Heart right ventricle (tissue), 16 donors: ENCODE data around the gene ILF3. TPM values are rescaled to one million over a fixed set of nuclear protein-coding genes. Genes with fewer than 3 reads are reported as not detected.

Source experiments
- ATAC-seq, 8 donors: fragments of 200-7000 bp; cut with Tn5 transposase; one replicate each; pipeline ENCODE4 v1.9.1; 2020; ENCODE audit warnings: mild to moderate bottlenecking in 8 of 8, moderate library complexity in 8 of 8, moderate number of reproducible peaks in 1 of 8
- DNase-seq, 2 donors: peaks; one replicate each; pipeline ENCODE4 v3.0.0-alpha.2; 2020
- H3K27ac ChIP-seq, 10 donors: fragments of 200-600 bp; sonication (generic) in 2 of 10; one replicate each; pipeline versions ENCODE4 v1.5.0 to v1.8.0; 2020 to 2022; ENCODE audit warnings: mild to moderate bottlenecking in 3 of 10
- H3K27me3 ChIP-seq, 7 donors: fragments of 200-600 bp; one replicate each; pipeline ENCODE4 v1.8.0; 2021 to 2022; ENCODE audit warnings: mild to moderate bottlenecking in 2 of 7
- H3K36me3 ChIP-seq, 9 donors: fragments of 200-600 bp; sonication (generic) in 1 of 9; one replicate each; pipeline versions ENCODE4 v1.5.0 to v1.8.0; 2020 to 2022; ENCODE audit warnings: mild to moderate bottlenecking in 2 of 9
- H3K4me1 ChIP-seq, 9 donors: fragments of 200-600 bp; sonication (generic) in 1 of 9; one replicate each; pipeline versions ENCODE4 v1.5.0 to v1.8.0; 2020 to 2022; ENCODE audit warnings: mild to moderate bottlenecking in 4 of 9
- H3K4me3 ChIP-seq, 10 donors: fragments of 200-600 bp; sonication (generic) in 2 of 10; one replicate each; pipeline versions ENCODE4 v1.5.0 to v1.8.0; 2020 to 2022; ENCODE audit warnings: mild to moderate bottlenecking in 7 of 10, moderate library complexity in 2 of 10
- H3K9me3 ChIP-seq, 11 donors: fragments of 200-600 bp in 10 of 11; sonication (generic) in 2 of 11; one replicate each; pipeline versions ENCODE4 v1.5.0 to v1.8.0; 2013 to 2022; ENCODE audit warnings: mild to moderate bottlenecking in 2 of 11, control low read depth in 1 of 11, moderate library complexity in 1 of 11
- WGBS, 2 donors: extraction: QIAGEN DNeasy Blood & Tissue Kit; methylation state at CpG; one replicate each; pipeline ENCODE4 v1.1.7; 2013; ENCODE audit warnings: inconsistent platforms in 1 of 2; 5-methylcytosine and 5-hydroxymethylcytosine counted together
- intact Hi-C, 10 donors: fragments of 100-400 bp; cut with DNase I; formaldehyde crosslinking; loops; one replicate each; pipeline versions ENCODE4 v1.11.1 to v1.14.2; 2022
- polyA plus RNA-seq, 2 donors: library from polyadenylated mRNA; stranded (reverse); fragments of 200-250 nt; gene quantifications; one replicate each; pipeline ENCODE4 v1.2.3, GENCODE V29; 2013
- total RNA-seq, 10 donors: library from RNA; stranded (reverse); fragmentation: NEBNext Ultra II Directional in 3 of 10; extraction: Animal tissue kit (Norgen Biotek cat#: 25700) in 3 of 10; gene quantifications; one replicate each; pipeline versions ENCODE4 v1.2.1 to v1.2.4, GENCODE V29; 2021 to 2023
- TF ChIP-seq, protein P1 (sequence below), 9 donors: fragments of 200-600 bp; sonication (generic) in 2 of 9; IDR thresholded peaks; one replicate each; pipeline versions ENCODE4 v1.5.0 to v1.8.0; 2021 to 2022; ENCODE audit warnings: antibody characterized with exemption in 9 of 9, mild to moderate bottlenecking in 5 of 9, moderate library complexity in 1 of 9
- donor health status: Arrhythmogenic right ventricular cardiomyopathy.
- donor health status: ischemic (EF 13 %, LVEDD 7.1; RV severe dilation, severe dysfunction).
- donor health status: healthy with polysubstance abuse.
- donor health status: DM: no; HTN: yes; CAD: no.
- donor health status: DM: no; HTN: no; CAD: no.
- donor health status: ischemic (EF 25% LVEDD 6.9; RV normal size, moderate dysfunction).
- donor health status: ischemic (EF 25% LVEDD 5.7; RV mildly dilated, moderate dysfunction).
- donor health status: healthy.
- donor health status: DM: yes; HTN: yes; CAD: no.
- donor health status: Ischemic cardiomyopathy.
- donor health status: ischemic (EF 35%, LVEDD 5.7; RV mildly dilated, moderate dysfunction).
- donor health status: nonischemic (EF 11% LVEDD 7.7; RV severe dilation, severe dysfunction).
- donor health status: DM: yes; HTN: yes; CAD: no.
- donor health status: PGD.
- donor health status: ischemic (EF 29% LVEDD 5.4; RV normal size, mild dysfunction).
- donor health status: nonischemic (EF 23%, LVEDD 6.1; RV moderate dilation, normal function).

Gene ILF3
- total and polyA plus RNA-seq, 12 donors = 68.1 to 129 (median 109) TPM

DNA sequence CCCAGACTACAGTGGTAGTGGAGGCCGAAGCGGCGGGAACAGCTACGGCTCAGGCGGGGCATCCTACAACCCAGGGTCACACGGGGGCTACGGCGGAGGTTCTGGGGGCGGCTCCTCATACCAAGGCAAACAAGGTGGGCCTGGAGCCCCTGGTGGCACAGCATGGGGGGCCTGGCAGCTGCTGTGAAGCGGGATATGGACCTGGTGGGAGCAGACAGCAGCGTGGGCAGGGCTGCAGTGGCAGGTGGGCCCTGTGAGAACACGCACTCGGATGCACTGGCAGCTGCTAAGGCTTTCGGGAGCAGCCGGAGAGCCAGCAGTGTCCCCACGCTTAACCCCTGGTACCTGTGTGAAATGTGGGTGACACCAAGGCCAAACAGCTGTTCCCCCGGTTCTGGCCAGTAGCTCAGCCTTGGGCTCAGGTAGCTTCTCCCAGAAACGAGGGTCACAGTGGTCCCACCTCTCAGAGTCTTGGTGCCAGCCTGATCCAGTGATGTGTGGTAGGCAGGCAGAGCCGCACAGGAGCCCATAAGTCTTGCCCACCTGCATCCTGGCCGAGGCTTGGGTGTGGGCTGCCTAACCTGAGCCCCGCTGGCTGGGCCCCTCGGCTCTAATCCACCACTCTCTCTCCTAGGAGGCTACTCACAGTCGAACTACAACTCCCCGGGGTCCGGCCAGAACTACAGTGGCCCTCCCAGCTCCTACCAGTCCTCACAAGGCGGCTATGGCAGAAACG is 34.6 kb downstream of the ILF3 start:
- peaks cover 0 to 95% (median 42%) of the 10 kb centered on the region in 9 donors for H3K36me3 ChIP-seq
- intact Hi-C loops = no loop called here

DNA sequence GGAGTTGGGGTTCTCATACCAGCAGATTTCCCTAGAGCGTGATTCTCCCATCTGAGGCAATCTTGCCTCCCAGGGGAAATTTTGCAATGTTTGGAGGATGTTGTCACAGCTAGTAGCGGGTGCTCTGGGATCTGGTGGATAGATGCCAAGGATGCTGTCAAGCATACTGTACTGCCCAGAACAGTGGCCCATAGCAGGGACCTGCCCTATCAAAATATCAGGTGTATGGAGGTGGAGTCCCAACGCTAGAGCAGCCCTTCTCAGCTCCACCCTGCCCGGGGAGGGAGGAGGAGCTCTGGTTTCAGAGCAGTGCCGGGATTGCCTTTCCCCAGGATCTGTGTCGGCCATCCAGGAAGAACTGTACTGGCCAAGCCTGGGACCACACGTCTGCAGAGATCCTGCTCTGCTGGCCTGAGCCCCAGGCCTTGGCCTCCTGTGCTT is 36.2 kb downstream of the ILF3 start:
- ATAC-seq = no peak
- Histone ChIP-seq H3K9me3 (no peaks in the 10 kb centered on the region), H3K36me3 (peaks cover 0 to 79% (median 30%) of the 10 kb centered on the region in 9 donors), H3K4me3 (no peak overlapping the region), H3K27ac (no peak overlapping the region), H3K27me3 (no peaks in the 10 kb centered on the region), H3K4me1 (peaks cover 9 to 33% (median 24%) of the 10 kb centered on the region in 9 donors)
- DNase-seq = no peak
- 43 to 59% methylated on average over 7 of the region's 7 CpGs for WGBS, 2 donors
- TF ChIP-seq, protein P1, sequence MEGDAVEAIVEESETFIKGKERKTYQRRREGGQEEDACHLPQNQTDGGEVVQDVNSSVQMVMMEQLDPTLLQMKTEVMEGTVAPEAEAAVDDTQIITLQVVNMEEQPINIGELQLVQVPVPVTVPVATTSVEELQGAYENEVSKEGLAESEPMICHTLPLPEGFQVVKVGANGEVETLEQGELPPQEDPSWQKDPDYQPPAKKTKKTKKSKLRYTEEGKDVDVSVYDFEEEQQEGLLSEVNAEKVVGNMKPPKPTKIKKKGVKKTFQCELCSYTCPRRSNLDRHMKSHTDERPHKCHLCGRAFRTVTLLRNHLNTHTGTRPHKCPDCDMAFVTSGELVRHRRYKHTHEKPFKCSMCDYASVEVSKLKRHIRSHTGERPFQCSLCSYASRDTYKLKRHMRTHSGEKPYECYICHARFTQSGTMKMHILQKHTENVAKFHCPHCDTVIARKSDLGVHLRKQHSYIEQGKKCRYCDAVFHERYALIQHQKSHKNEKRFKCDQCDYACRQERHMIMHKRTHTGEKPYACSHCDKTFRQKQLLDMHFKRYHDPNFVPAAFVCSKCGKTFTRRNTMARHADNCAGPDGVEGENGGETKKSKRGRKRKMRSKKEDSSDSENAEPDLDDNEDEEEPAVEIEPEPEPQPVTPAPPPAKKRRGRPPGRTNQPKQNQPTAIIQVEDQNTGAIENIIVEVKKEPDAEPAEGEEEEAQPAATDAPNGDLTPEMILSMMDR (IDR thresholded peaks at IDR 0.05) = no peak
- intact Hi-C loops = loop anchor here in 2 of 10 donors (5.0 to 10.0 kb wide), 2 partner anchors 33 to 206 kb away; no protein-coding TSS in a partner anchor

More for the DNA sequence above, 34.6 kb downstream of the ILF3 start:
- DNase-seq = no peak
- peaks cover 5 to 28% (median 21%) of the 10 kb centered on the region in 9 donors for H3K4me1 ChIP-seq
- ATAC-seq = no peak
- no peak overlapping the region for H3K4me3 ChIP-seq
- no peak overlapping the region for H3K27ac ChIP-seq
- TF ChIP-seq, protein P1 (IDR thresholded peaks at IDR 0.05) = no peak
- 92% methylated on average over 27 of the region's 27 CpGs for WGBS, 2 donors
- no peaks in the 10 kb centered on the region for H3K9me3 ChIP-seq
- H3K27me3 ChIP-seq = no peaks in the 10 kb centered on the region

DNA sequence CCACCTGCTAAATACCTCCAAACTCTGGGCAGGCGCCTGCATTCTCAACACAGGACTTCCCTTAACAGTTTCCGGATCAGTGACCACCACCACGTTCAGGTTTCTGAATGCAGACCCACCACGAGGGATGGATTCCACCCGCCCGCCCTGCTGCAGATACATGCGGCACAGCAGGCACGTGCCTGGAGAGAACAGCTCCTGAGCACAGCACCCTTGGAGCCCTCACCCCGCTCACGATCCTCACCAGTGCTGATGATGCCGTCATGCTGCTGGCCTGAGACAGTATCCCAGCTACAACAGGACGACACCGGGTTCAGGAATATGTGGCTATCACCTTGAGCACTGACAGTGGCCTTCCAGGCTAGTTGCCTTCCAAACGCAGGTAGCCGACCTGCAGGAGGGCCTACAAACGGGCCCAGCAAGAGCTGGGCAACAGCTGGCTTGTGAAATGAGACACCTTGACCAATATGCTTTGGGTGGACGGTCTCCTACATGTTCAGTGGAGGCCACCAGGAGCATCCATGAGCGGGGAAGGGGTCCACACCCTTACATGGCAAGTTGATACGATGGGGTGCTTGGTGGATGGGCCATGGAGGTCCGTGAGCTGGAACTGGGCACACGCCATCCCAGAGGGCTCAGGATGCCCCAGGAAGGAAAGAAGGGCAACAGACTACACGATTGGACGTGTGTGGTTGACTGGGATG is 37.2 kb downstream of the ILF3 start:
- DNase-seq = no peak

DNA sequence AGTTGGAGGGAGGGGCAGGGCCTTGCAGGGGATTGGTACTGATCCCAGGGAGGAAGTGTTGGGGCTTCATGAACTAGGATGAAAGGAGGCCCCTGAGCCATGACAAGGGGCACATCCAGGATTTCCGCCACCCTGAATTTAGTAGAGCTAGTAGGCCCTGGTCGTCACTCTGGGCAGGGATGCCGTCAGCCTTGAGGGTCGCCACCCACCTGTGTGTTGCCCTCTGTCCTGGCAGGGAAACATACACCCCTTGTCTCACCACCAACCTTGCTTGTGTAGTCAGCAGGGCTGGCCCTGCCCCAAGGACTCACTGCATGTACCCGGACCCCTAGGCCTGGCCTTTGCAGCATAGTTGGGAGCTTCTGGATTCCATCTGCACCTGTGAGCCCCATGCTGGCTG is 37.7 kb downstream of the ILF3 start:
- intact Hi-C loops = loop anchor here in 2 of 10 donors (5.0 to 10.0 kb wide), 2 partner anchors 35 to 207 kb away; no protein-coding TSS in a partner anchor
- 87 to 89% methylated on average over 5 of the region's 5 CpGs for WGBS, 2 donors
- Histone ChIP-seq H3K27me3 (no peaks in the 10 kb centered on the region), H3K36me3 (peaks cover 0 to 64% (median 27%) of the 10 kb centered on the region in 9 donors), H3K4me3 (no peak overlapping the region), H3K4me1 (peaks cover 2 to 29% (median 17%) of the 10 kb centered on the region in 9 donors), H3K27ac (no peak overlapping the region), H3K9me3 (no peaks in the 10 kb centered on the region)
- TF ChIP-seq, protein P1 (IDR thresholded peaks at IDR 0.05) = no peak
- DNase-seq = no peak
- ATAC-seq = no peak

More for the DNA sequence above, 37.2 kb downstream of the ILF3 start:
- Histone ChIP-seq H3K36me3 (peaks cover 0 to 69% (median 27%) of the 10 kb centered on the region in 9 donors), H3K27ac (no peak overlapping the region), H3K27me3 (no peaks in the 10 kb centered on the region), H3K4me1 (peaks cover 4 to 34% (median 22%) of the 10 kb centered on the region in 9 donors), H3K4me3 (no peak overlapping the region), H3K9me3 (no peaks in the 10 kb centered on the region)
- intact Hi-C loops = loop anchor here in 2 of 10 donors (5.0 to 10.0 kb wide), 2 partner anchors 34 to 207 kb away; no protein-coding TSS in a partner anchor
- 87% methylated on average over 23 of the region's 23 CpGs for WGBS, 2 donors
- ATAC-seq = no peak
- TF ChIP-seq, protein P1 (IDR thresholded peaks at IDR 0.05) = no peak
